ENCODE results near the gene OR4Q3. TPM values are rescaled to one million over a fixed set of nuclear protein-coding genes. Genes with fewer than 3 reads are reported as not detected.

OR4Q3 gene
- not detected in 2 replicates for total RNA-seq

DNA sequence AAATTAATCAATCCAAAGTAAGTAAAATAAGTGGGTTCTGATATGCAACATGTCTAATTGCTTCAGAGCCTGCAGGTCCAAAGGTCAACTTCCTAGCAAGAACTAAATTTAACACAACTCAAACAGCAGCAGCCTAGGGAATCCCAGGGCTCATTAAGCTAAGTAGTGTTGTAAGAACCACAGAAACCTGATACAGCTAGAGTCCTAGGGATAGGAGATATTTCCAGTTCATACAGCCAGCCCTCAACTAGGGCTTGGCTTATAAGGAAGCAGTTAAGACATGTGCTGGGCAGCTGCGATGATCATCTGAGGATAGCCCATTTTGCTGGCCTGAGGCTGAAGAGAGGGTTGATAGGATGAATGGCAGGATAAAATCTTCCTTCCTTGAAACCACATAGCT lies at the start of gene OR4Q3:
Gene OR4Q3, plus strand, starts transcription at position 316 of the 400 bp plus-strand sequence.

DNA sequence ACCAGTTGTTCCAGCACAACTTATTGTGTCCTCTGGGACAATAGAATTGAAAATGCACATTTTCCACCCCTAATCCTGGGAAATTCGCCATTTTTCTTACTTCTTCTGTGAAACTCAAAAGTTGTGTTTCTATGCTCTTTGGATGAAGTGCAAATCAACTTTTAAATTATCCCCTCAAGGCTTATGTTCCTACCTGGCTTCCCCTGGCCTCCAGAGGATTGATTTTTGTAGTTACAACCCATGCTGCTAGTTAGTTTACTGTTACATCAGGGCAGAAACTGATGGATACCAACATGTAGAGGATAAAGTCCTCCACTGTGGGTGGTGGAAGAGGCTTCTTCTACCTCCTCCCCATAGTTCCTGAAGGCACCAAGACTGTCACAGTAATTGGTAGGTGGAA lies 29.8 kb downstream of the OR4Q3 start, which contains the start of gene OR4M1:
Gene OR4M1, plus strand, starts transcription at position 301 of the 400 bp plus-strand sequence. CDS start 6,819 bp downstream, outside the sequence.

Other genes with a start within 250 kb of the OR4Q3 start
- not detected in 2 replicates for gene OR11H2, start 29.7 kb upstream of the OR4Q3 start, total RNA-seq
- not detected in 2 replicates for gene OR4M1, start 29.9 kb downstream of the OR4Q3 start, total RNA-seq
- not detected in 2 replicates for gene OR4N2, start 60.2 kb downstream of the OR4Q3 start, total RNA-seq
- not detected in 2 replicates for gene OR4K2, start 131.6 kb downstream of the OR4Q3 start, total RNA-seq
- not detected in 2 replicates for gene OR4K5, start 177.0 kb downstream of the OR4Q3 start, total RNA-seq
- not detected in 2 replicates for gene OR4K1, start 187.3 kb downstream of the OR4Q3 start, total RNA-seq
- gene OR4K15, start 232.0 kb downstream of the OR4Q3 start, total RNA-seq: not detected in 2 replicates